HG03354 (cell line): Measurements from ENCODE around the gene PATE4.
A peak's percentile ranks its signal among the peaks of the same experiment; 100 is the strongest.
"Not testable (repeated sequence)": the region's sequence is repeated elsewhere in the genome, so short reads cannot be mapped to it uniquely, and the experiment has no call there.

Experiments
- ATAC-seq: cut with Tn5 transposase; IDR thresholded peaks from one replicate; pipeline ENCODE4 v1.9.1; 2021; ENCODE audit warnings: mild to moderate bottlenecking; ENCODE audit not compliant: unreplicated experiment, poor library complexity, severe bottlenecking

PATE4 gene

GRCh38 chr11:125833016-125833415 lies at the start of gene PATE4:
Gene PATE4, plus strand, starts transcription at chr11:125833316. Its CDS starts 44 bp downstream, at chr11:125833360.
- no peak for ATAC-seq

GRCh38 chr11:125784678-125785077 lies 48.4 kb upstream of the PATE4 start:
- ATAC-seq = no peak

GRCh38 chr11:125787827-125788226 lies 45.3 kb upstream of the PATE4 start, which contains the start of gene PATE3:
Gene PATE3, plus strand, starts transcription at chr11:125788127. Its CDS starts 25 bp downstream, at chr11:125788152.
- ATAC-seq = no peak

GRCh38 chr11:125790825-125791224 lies 42.3 kb upstream of the PATE4 start:
- no peak for ATAC-seq

- ATAC-seq = no peak
Measured at GRCh38 chr11:125797641-125798040, 35.5 kb upstream of the PATE4 start.

- no peak for ATAC-seq
Measured at GRCh38 chr11:125799808-125800207, 33.3 kb upstream of the PATE4 start.

GRCh38 chr11:125802387-125802786 lies 30.7 kb upstream of the PATE4 start:
- ATAC-seq = no peak

GRCh38 chr11:125807909-125808308 lies 25.2 kb upstream of the PATE4 start:
- ATAC-seq = no peak

GRCh38 chr11:125835748-125836147 lies 2.6 kb downstream of the PATE4 start:
- no peak for ATAC-seq

GRCh38 chr11:125842321-125842948 lies 9.3 kb downstream of the PATE4 start:
- no peak for ATAC-seq

GRCh38 chr11:125846188-125846587 lies 13.1 kb downstream of the PATE4 start:
- no peak for ATAC-seq

GRCh38 chr11:125857670-125858069 lies 24.6 kb downstream of the PATE4 start:
- not testable (repeated sequence) for ATAC-seq

GRCh38 chr11:125862786-125863185 lies 29.7 kb downstream of the PATE4 start:
- ATAC-seq = not testable (repeated sequence)

- not testable (repeated sequence) for ATAC-seq
Measured at GRCh38 chr11:125865354-125865753, 32.2 kb downstream of the PATE4 start.

- no peak for ATAC-seq
Measured at GRCh38 chr11:125869521-125869920, 36.4 kb downstream of the PATE4 start.

GRCh38 chr11:125871391-125872137 lies 38.4 kb downstream of the PATE4 start:
- ATAC-seq = no peak

- ATAC-seq = no peak
Measured at GRCh38 chr11:125872138-125872491, 39.0 kb downstream of the PATE4 start.

- no peak for ATAC-seq
Measured at GRCh38 chr11:125873881-125874555, 40.9 kb downstream of the PATE4 start.

- peak; percentile 79 for ATAC-seq
Measured at GRCh38 chr11:125874556-125875124, 41.5 kb downstream of the PATE4 start.

GRCh38 chr11:125881291-125881690 lies 48.2 kb downstream of the PATE4 start:
- no peak for ATAC-seq
